Fibroblast of pulmonary artery (primary cell): ENCODE measurements around the gene CENPX.
"Not testable (repeated sequence)": the region's sequence is repeated elsewhere in the genome, so short reads cannot be mapped to it uniquely, and the experiment has no call there.

Experiments
- DNase-seq: peaks from one replicate; pipeline ENCODE4 v3.0.0-alpha.2; 2010; ENCODE audit warnings: low read depth
- H3K4me3 ChIP-seq: replicated peaks from 2 replicates; pipeline ENCODE4 v1.5.1; 2011; ENCODE audit warnings: low read depth, mild to moderate bottlenecking, control low read depth, low read length, moderate library complexity
- CTCF ChIP-seq: IDR thresholded peaks from 2 replicates; pipeline ENCODE4 v1.5.1; 2011; ENCODE audit warnings: mild to moderate bottlenecking, control low read depth, low read length, inconsistent platforms; ENCODE audit errors: missing control alignments

CENPX gene

GRCh38 chr17:81983639-81984373 is 38.9 kb downstream of the CENPX start:
- H3K4me3 ChIP-seq: no peak overlapping the region
- no peak for TF ChIP-seq CTCF
- no peak for DNase-seq

- DNase-seq: no peak
- no peak for TF ChIP-seq CTCF
- no peak overlapping the region for H3K4me3 ChIP-seq
Observed at GRCh38 chr17:81983011-81983638, 39.6 kb downstream of the CENPX start.

DNA sequence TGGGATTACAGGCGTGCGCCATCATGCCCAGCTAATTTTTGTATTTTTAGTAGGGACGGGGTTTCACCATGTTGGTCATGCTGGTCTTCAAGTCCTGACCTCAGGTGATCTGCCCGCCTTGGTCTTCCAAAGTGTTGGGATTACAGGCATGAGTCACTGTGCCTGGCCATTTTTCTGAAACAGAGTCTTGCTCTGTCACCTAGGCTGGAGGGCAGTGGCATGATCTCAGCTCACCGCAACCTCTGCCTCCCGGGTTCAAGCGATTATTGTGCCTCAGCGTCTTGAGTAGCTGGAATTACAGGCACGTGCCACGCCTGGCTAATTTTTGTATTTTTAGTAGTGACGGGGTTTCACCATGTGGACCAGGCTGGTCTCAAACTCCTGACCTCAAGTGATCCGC is 41.2 kb downstream of the CENPX start:
- not testable (repeated sequence) for DNase-seq, H3K4me3 ChIP-seq

- DNase-seq: no peak
- H3K4me3 ChIP-seq: no peak overlapping the region
- TF ChIP-seq CTCF: no peak
Observed at GRCh38 chr17:81980707-81981343, 41.9 kb downstream of the CENPX start.

DNA sequence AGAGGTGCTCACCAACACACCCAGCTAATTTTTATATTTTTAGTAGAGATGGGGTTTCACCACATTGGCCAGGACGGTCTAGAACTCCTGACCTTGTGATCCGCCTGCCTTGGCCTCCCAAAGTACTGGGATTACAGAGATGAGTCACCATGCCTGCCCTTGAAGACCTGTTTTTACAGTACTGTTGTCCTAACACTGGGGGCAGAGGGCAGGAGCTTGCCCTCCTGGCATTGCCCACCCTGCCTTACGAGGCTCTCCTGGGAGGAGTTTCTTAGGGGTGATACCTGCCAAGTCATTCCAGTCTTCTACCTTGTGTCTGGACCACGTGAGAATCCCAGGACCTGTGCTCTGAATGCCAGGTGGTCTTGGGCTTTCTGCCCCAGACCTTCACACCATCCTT is 42.6 kb downstream of the CENPX start:
- DNase-seq: no peak
- no peak for TF ChIP-seq CTCF
- no peak overlapping the region for H3K4me3 ChIP-seq

DNA sequence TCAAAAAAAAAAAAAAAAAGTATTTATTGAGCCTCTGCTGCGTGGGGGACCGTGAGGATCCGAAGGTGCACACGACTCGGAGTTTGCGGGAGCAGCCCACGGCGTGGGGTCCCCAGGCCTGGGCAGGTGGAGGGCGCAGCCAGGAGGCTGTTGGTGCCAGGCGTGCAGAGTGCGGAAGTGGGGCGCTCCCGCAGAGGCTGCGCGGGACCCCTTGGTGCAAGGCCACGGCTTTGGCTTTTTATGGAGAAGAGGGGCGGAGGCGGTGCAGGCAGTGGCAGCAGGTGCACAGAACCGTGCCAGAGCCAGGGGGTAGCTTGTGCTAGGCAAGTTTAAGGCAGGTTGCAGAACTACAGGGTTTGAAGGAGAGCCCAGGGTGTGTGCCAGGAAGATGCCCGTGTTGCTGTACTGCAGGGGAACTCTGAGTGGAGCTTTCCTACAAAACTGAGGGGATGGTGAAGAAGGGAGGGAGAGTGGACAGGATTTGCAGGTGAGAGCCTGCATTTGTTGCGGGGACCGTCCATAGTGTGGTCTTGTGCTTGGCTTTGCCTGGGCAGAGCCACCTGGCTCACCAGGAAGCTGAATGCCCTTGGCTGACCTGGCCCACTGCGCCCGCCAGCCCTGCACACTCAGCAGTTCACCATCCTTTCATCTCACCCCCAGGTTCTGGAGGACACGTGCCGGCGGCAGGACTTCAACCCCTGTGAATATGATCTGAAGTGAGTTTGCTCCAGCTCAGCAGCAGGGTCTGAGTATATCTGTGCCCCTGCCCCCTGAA is 44.0 kb downstream of the CENPX start:
- no peak for DNase-seq
- TF ChIP-seq CTCF: no peak
- H3K4me3 ChIP-seq: peak overlapping the region; percentile 81
